K562 (cell line): ENCODE results near the gene IGLON5. TPM values are rescaled to one million over a fixed set of nuclear protein-coding genes. Genes with fewer than 3 reads are reported as not detected.

Source experiments
- BCOR ChIP-seq: fragments of 450-650 bp; IDR thresholded peaks from 2 replicates; pipeline ENCODE4 v1.6.1; 2016
- DEAF1 ChIP-seq: fragments of 450-650 bp; formaldehyde crosslinking; IDR thresholded peaks from 2 replicates; pipeline ENCODE4 v1.4.0; 2020; ENCODE audit warnings: mild to moderate bottlenecking, moderate library complexity
- RAD21 ChIP-seq, 2 experiments: fragments of 250-450 bp in 1 of 2; fragments of 450-650 bp in 1 of 2; sonication (Bioruptor Pico) in 1 of 2; formaldehyde crosslinking in 1 of 2; IDR thresholded peaks in 1 of 2; conservative IDR thresholded peaks in 1 of 2; 2 replicates each; pipeline versions ENCODE4 v1.4.0 to v1.8.0; 2020 to 2022; ENCODE audit warnings: mild to moderate bottlenecking in 2 of 2, moderate library complexity in 1 of 2
- RB1 ChIP-seq: fragments of 450-650 bp; IDR thresholded peaks from 2 replicates; pipeline ENCODE4 v1.6.1; 2017; ENCODE audit warnings: low read depth, mild to moderate bottlenecking
- RBM15 ChIP-seq: fragments of 200-400 bp; formaldehyde crosslinking; IDR thresholded peaks from 2 replicates; pipeline ENCODE4 v1.6.1; 2018; ENCODE audit warnings: mild to moderate bottlenecking, low read length, moderate library complexity; ENCODE audit not compliant: insufficient read depth
- RBM25 ChIP-seq: fragments of 200-400 bp; formaldehyde crosslinking; IDR thresholded peaks from 2 replicates; pipeline ENCODE4 v1.6.1; 2018; ENCODE audit warnings: low read length, low read depth, moderate library complexity; ENCODE audit not compliant: severe bottlenecking
- RNF2 ChIP-seq: sonication (generic); IDR thresholded peaks from 2 replicates; pipeline ENCODE4 v1.6.1; 2016
- SMC3 ChIP-seq: conservative IDR thresholded peaks from 2 replicates; pipeline ENCODE4 v1.6.1; 2011; ENCODE audit warnings: low read depth, low read length, improper control_type of control experiment; ENCODE audit not compliant: insufficient read depth
- STAG1 ChIP-seq: sonication (generic); formaldehyde crosslinking; IDR thresholded peaks from 2 replicates; pipeline ENCODE4 v1.5.0; 2020; ENCODE audit warnings: missing genetic modification reagents, borderline replicate concordance
- polyA plus RNA-seq, 8 experiments: library from polyadenylated mRNA; depleted of rRNA in 4 of 8; stranded (reverse) in 5 of 8; unstranded in 3 of 8; fragments of >200 nt; fragmentation: Nextera tagmentation in 2 of 8; fragmentation: Illumina TruSeq in 1 of 8; extraction: Ambion mirVana in 2 of 8; extraction: Trizol in 1 of 8; gene quantifications; 2 replicates each; pipeline versions ENCODE4 v1.2.1 to v1.2.3, GENCODE V29; 2011 to 2014; ENCODE audit warnings: inconsistent platforms in 1 of 8, missing spikeins in 1 of 8
- total RNA-seq, 7 experiments: library from RNA; depleted of rRNA in 6 of 7; stranded (reverse); fragments of >200 nt in 6 of 7; fragmentation: Illumina TruSeq in 2 of 7; extraction: Trizol in 2 of 7; gene quantifications; 2 replicates each; pipeline versions ENCODE4 v1.2.1 to v1.2.3, GENCODE V29; 2011 to 2021; ENCODE audit warnings: low replicate concordance in 1 of 7
- TF ChIP-seq, protein P1 (sequence below): fragments of 450-650 bp; formaldehyde crosslinking; conservative IDR thresholded peaks from 2 replicates; pipeline ENCODE4 v1.4.0; 2022; ENCODE audit warnings: mild to moderate bottlenecking, missing genetic modification characterization

The IGLON5 gene
- total and polyA plus RNA-seq, 9 of the 15 experiments (the other 6 are each of a cell fraction or from before 2014, with no cell fraction given) = 0.03 to 0.22 (median 0.14) TPM; not detected in 2

GRCh38 chr19:51296336-51297093 lies 14.9 kb upstream of the IGLON5 start (continued):
- TF ChIP-seq DEAF1 (CRISPR knock-in tag) (0 out of 2 replicates have a peak, but pooled peaks have one; percentile 31), STAG1 (CRISPR knock-in tag) (peak; percentile 55; the same call in 1 of the 2 replicates), RAD21 (CRISPR knock-in tag; conservative IDR thresholded peaks at IDR 0.05 in 1 of 2, IDR thresholded peaks at IDR 0.05 in 1 of 2) (peak; percentile 47 to 79), RBM15 (no peak), RNF2 (no peak), RBM25 (peak; percentile 71), BCOR (peak; percentile 63), SMC3 (0 out of 2 replicates have a peak, but pooled peaks have one; percentile 34), RB1 (0 out of 2 replicates have a peak, but pooled peaks have one; percentile 13)
- TF ChIP-seq, protein P1, sequence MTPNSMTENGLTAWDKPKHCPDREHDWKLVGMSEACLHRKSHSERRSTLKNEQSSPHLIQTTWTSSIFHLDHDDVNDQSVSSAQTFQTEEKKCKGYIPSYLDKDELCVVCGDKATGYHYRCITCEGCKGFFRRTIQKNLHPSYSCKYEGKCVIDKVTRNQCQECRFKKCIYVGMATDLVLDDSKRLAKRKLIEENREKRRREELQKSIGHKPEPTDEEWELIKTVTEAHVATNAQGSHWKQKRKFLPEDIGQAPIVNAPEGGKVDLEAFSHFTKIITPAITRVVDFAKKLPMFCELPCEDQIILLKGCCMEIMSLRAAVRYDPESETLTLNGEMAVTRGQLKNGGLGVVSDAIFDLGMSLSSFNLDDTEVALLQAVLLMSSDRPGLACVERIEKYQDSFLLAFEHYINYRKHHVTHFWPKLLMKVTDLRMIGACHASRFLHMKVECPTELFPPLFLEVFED (CRISPR knock-in tag) = no peak
